C4-2B (cell line): ENCODE data around the gene TCHP.

Experiments
- ZFX ChIP-seq: fragments of 450-650 bp; IDR thresholded peaks from 2 replicates; pipeline ENCODE4 v1.6.1; 2017
- TF ChIP-seq, protein P1 (sequence below): fragments of 450-650 bp; conservative IDR thresholded peaks from 2 replicates; pipeline ENCODE4 v1.5.1; 2017; ENCODE audit warnings: mild to moderate bottlenecking

DNA sequence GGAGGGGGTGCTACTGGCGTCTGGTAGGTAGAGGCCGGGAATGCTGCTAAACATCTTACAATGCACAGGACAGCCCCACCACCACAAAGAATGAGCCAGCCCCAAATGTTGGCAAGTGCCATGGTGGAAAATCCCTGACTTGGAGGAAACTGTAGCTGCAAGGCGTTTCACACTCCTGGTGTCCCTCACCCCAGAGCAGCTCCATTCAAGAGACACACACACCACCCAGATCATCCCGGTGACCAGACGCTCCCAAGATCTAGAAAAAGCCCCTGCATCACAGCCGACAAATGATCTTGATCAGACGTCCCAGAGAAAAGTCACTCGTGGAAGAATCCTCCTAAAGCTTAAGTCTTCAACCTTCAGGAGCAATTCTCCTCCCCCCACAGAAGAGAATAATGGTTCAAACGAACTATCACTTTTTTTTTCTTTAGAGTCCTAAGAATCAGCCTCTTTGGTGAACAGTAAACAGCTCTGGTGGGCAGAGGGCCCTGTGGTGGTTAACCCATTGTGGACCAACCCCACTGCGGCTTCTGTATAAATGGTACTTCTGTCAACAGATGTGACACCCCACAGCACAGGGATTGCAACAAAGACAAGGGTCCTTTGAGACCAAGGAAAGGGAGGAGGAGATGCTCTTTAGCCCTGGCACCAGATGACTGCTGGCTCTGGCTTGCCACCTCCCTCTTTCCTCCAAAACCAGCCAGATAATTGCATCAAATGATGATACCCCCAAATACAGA, 22.4 kb upstream of the TCHP start:
- TF ChIP-seq, protein P1, sequence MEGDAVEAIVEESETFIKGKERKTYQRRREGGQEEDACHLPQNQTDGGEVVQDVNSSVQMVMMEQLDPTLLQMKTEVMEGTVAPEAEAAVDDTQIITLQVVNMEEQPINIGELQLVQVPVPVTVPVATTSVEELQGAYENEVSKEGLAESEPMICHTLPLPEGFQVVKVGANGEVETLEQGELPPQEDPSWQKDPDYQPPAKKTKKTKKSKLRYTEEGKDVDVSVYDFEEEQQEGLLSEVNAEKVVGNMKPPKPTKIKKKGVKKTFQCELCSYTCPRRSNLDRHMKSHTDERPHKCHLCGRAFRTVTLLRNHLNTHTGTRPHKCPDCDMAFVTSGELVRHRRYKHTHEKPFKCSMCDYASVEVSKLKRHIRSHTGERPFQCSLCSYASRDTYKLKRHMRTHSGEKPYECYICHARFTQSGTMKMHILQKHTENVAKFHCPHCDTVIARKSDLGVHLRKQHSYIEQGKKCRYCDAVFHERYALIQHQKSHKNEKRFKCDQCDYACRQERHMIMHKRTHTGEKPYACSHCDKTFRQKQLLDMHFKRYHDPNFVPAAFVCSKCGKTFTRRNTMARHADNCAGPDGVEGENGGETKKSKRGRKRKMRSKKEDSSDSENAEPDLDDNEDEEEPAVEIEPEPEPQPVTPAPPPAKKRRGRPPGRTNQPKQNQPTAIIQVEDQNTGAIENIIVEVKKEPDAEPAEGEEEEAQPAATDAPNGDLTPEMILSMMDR: no peak
- no peak for TF ChIP-seq ZFX
